SK-N-SH (cell line): ENCODE data around the gene HDAC2. TPM values are rescaled to one million over a fixed set of nuclear protein-coding genes. Genes with fewer than 3 reads are reported as not detected.
"Not testable (repeated sequence)": the region's sequence is repeated elsewhere in the genome, so short reads cannot be mapped to it uniquely, and the experiment has no call there.

ENCODE experiments used
- CTCF ChIA-PET: fragments of 300-600, 350-600 bp; formaldehyde crosslinking; extraction: SDS; loops from one replicate; lab custom pipeline; 2021; lab: Yijun Ruan, JAX
- POLR2A ChIA-PET: fragments of 350-600 bp; sonication (Branson Sonifier 250); formaldehyde crosslinking; extraction: SDS; loops from one replicate; lab custom pipeline; 2020; ENCODE audit warnings: antibody characterized with exemption, inconsistent platforms; lab: Yijun Ruan, JAX
- DNase-seq: peaks from one replicate; pipeline ENCODE4 v3.0.0; 2012
- H2AFZ ChIP-seq: fragments of 200-600 bp; sonication (generic); 2 replicates; pipeline ENCODE4 v1.8.1; 2016; ENCODE audit warnings: antibody characterized with exemption, mild to moderate bottlenecking, low read depth
- H3F3A ChIP-seq: fragments of 200-600 bp; sonication (generic); replicated peaks from 2 replicates; pipeline ENCODE3; 2016; ENCODE audit warnings: antibody characterized with exemption, mild to moderate bottlenecking; ENCODE audit not compliant: insufficient read depth
- H3K27ac ChIP-seq, 2 experiments: fragments of 200-500 bp in 1 of 2; fragments of 200-600 bp in 1 of 2; sonication (Bioruptor generic) in 1 of 2; sonication (generic), shearing (Covaris generic) in 1 of 2; 2 replicates each; pipeline versions ENCODE4 v1.5.1 to v1.6.1; 2014 to 2016; ENCODE audit warnings: low read depth in 2 of 2, inconsistent platforms in 1 of 2, low read length in 1 of 2, mild to moderate bottlenecking in 1 of 2, mixed read lengths in 1 of 2
- H3K27me3 ChIP-seq: fragments of 200-600 bp; sonication (generic), shearing (Covaris generic); 2 replicates; pipeline ENCODE4 v1.6.1; 2016; ENCODE audit warnings: mixed run types; ENCODE audit not compliant: insufficient read depth
- H3K36me3 ChIP-seq, 2 experiments: fragments of 200-500 bp in 1 of 2; fragments of 200-600 bp in 1 of 2; sonication (Bioruptor generic) in 1 of 2; sonication (generic) in 1 of 2; replicated peaks in 1 of 2; 2 replicates each; pipeline versions ENCODE3 to v1.5.1; 2014 to 2016; ENCODE audit warnings: low read length in 1 of 2, mild to moderate bottlenecking in 1 of 2; ENCODE audit not compliant: insufficient read depth in 2 of 2, control insufficient read depth in 1 of 2
- H3K4me1 ChIP-seq, 2 experiments: fragments of 200-500 bp in 1 of 2; fragments of 200-600 bp in 1 of 2; sonication (Bioruptor generic) in 1 of 2; sonication (generic), shearing (Covaris generic) in 1 of 2; 2 replicates each; pipeline versions ENCODE4 v1.5.1 to v1.6.1; 2014 to 2016; ENCODE audit warnings: low read depth in 1 of 2, low read length in 1 of 2, mixed run types in 1 of 2; ENCODE audit not compliant: insufficient read depth in 2 of 2, control insufficient read depth in 1 of 2
- H3K4me2 ChIP-seq: fragments of 200-600 bp; sonication (generic), shearing (Covaris generic); 2 replicates; pipeline ENCODE4 v1.6.1; 2017; ENCODE audit warnings: mixed run types
- H3K4me3 ChIP-seq, 2 experiments: fragments of 200-500 bp in 1 of 2; fragments of 200-600 bp in 1 of 2; sonication (Bioruptor generic) in 1 of 2; sonication (generic), shearing (Covaris generic) in 1 of 2; 2 replicates each; pipeline versions ENCODE4 v1.5.1 to v1.8.1; 2014 to 2016; ENCODE audit warnings: low read depth in 2 of 2, inconsistent platforms in 1 of 2, low read length in 1 of 2, mild to moderate bottlenecking in 1 of 2, mixed read lengths in 1 of 2, moderate library complexity in 1 of 2
- H3K79me2 ChIP-seq: fragments of 200-600 bp; sonication (generic); 2 replicates; pipeline ENCODE4 v1.8.1; 2017; ENCODE audit warnings: mild to moderate bottlenecking; ENCODE audit not compliant: insufficient read depth
- H3K9ac ChIP-seq: fragments of 200-600 bp; sonication (generic); 2 replicates; pipeline ENCODE4 v1.6.1; 2017; ENCODE audit warnings: mixed run types
- H3K9me2 ChIP-seq: fragments of 200-600 bp; sonication (generic); 2 replicates; pipeline ENCODE4 v1.6.1; 2017; ENCODE audit warnings: mixed run types
- H3K9me3 ChIP-seq: fragments of 200-600 bp; sonication (generic); 2 replicates; pipeline ENCODE4 v1.6.1; 2017; ENCODE audit warnings: mixed run types, mild to moderate bottlenecking, moderate library complexity
- H4K20me1 ChIP-seq: fragments of 200-600 bp; sonication (generic); 2 replicates; pipeline ENCODE4 v1.6.1; 2017; ENCODE audit warnings: mild to moderate bottlenecking, mixed run types; ENCODE audit not compliant: insufficient read depth
- ELF1 ChIP-seq: IDR thresholded peaks from 2 replicates; pipeline ENCODE4 v1.4.0; 2012
- FOSL2 ChIP-seq: IDR thresholded peaks from 2 replicates; pipeline ENCODE4 v1.4.0; 2012; ENCODE audit warnings: low read depth, mild to moderate bottlenecking, moderate library complexity, borderline replicate concordance
- FOXJ3 ChIP-seq: sonication (generic); formaldehyde crosslinking; IDR thresholded peaks from 2 replicates; pipeline ENCODE4 v1.5.1; 2020; ENCODE audit warnings: mild to moderate bottlenecking, missing genetic modification reagents
- GABPA ChIP-seq: IDR thresholded peaks from 2 replicates; pipeline ENCODE4 v1.4.0; 2012; ENCODE audit warnings: low read depth, mild to moderate bottlenecking
- GATA2 ChIP-seq: sonication (generic); formaldehyde crosslinking; IDR thresholded peaks from 2 replicates; pipeline ENCODE4 v1.5.0; 2020; ENCODE audit warnings: mild to moderate bottlenecking, missing genetic modification reagents
- JUND ChIP-seq: IDR thresholded peaks from 2 replicates; pipeline ENCODE4 v1.4.0; 2012
- MEF2A ChIP-seq: IDR thresholded peaks from 2 replicates; pipeline ENCODE4 v1.4.0; 2012; ENCODE audit warnings: low read depth, borderline replicate concordance
- NFIC ChIP-seq: IDR thresholded peaks from 2 replicates; pipeline ENCODE4 v1.4.0; 2012; ENCODE audit warnings: borderline replicate concordance
- POLR2AphosphoS5 ChIP-seq: IDR thresholded peaks from 2 replicates; pipeline ENCODE4 v1.6.1; 2012; ENCODE audit warnings: low read depth, low read length
- RXRA ChIP-seq: IDR thresholded peaks from 2 replicates; pipeline ENCODE4 v1.4.0; 2012; ENCODE audit warnings: low read depth, mild to moderate bottlenecking, borderline replicate concordance
- TCF12 ChIP-seq: IDR thresholded peaks from 2 replicates; pipeline ENCODE4 v1.4.0; 2012
- TEAD4 ChIP-seq: IDR thresholded peaks from 2 replicates; pipeline ENCODE4 v1.4.0; 2012; ENCODE audit warnings: mild to moderate bottlenecking, borderline replicate concordance; ENCODE audit not compliant: insufficient read depth
- WGBS: methylation state at CpG from one replicate; pipeline ENCODE4 v1.1.6; 2017; ENCODE audit warnings: low lambda C conversion rate; 5-methylcytosine and 5-hydroxymethylcytosine counted together
- polyA plus RNA-seq, 3 experiments: library from polyadenylated mRNA; depleted of rRNA; stranded (reverse); fragments of >200 nt; gene quantifications; 2 replicates each; pipeline ENCODE4 v1.2.3, GENCODE V29; 2012
- TF ChIP-seq, protein P1 (sequence below): fragments of 200-600 bp; sonication (generic); IDR thresholded peaks from 2 replicates; pipeline ENCODE4 v1.6.1; 2017; ENCODE audit warnings: antibody characterized with exemption, mild to moderate bottlenecking, moderate library complexity
- TF ChIP-seq, protein P2 (sequence below): IDR thresholded peaks from 2 replicates; pipeline ENCODE4 v1.4.0; 2012; ENCODE audit warnings: low read depth, borderline replicate concordance
- TF ChIP-seq, protein P3 (sequence below): IDR thresholded peaks from 2 replicates; pipeline ENCODE4 v1.4.0; 2012; ENCODE audit warnings: low read depth

HDAC2 gene
- polyA plus RNA-seq, 1 of the 3 experiments (the other 2 are of a cell fraction), result 90.4 TPM

DNA sequence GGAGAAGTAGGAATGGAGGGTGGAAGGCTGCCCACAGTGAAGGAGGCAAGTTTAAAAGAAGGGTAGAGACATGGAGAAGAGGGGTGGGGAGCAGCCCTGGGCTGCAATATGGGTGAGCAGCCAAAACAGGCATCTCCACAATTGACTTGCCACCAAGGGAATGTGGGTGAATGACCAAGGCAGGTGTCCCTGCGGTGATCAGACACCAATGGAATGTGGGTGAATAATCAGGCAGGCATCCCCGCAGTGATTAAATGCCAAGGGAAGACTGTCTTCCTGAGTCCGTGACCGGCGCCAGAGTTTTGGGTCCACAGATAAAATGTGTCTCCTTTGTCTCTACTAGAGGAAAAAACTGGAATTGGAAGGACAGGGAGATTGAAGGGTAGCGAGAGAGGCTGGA, 46.2 kb upstream of the HDAC2 start:
- POLR2A ChIA-PET, H3K36me3 ChIP-seq, H3K4me1 ChIP-seq, DNase-seq, H3K9me2 ChIP-seq, H3K4me2 ChIP-seq, H3F3A ChIP-seq, H3K27ac ChIP-seq, H3K9me3 ChIP-seq, H4K20me1 ChIP-seq, H3K27me3 ChIP-seq, H3K4me3 ChIP-seq, H2AFZ ChIP-seq, CTCF ChIA-PET, H3K9ac ChIP-seq, H3K79me2 ChIP-seq: not testable (repeated sequence)
- TF ChIP-seq NFIC (0 out of 2 replicates have a peak, but pooled peaks have one; percentile 9), TEAD4 (0 out of 2 replicates have a peak, but pooled peaks have one; percentile 53), TCF12 (peak; percentile 30; the same call in 1 of the 2 replicates), JUND (peak; percentile 34; the same call in 1 of the 2 replicates), FOSL2 (peak; percentile 35; the same call in 1 of the 2 replicates)
- WGBS, result 64% methylated on average over 6 of the region's 6 CpGs

DNA sequence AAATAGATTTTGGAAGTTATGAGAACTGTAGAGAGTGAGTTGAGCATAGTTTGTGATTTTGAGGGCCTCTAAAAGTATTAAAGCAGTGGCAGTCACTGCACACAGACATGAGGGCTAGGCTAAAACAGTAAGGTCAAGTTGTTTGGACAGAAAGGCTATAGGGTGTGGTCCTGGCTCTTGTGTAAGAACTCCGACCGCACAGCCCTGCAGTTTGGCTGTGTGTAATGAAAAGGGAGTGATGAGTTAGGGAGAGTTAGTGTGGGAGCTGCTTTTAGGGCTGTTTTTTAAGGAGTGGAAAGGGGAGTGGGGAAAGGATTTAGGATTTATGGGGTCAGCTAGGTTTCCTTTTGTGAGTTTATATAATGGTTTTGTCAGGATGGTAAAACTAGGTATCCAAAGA, 43.2 kb upstream of the HDAC2 start:
- CTCF ChIA-PET, result interaction anchor here (1.2 kb wide), 1 partner anchor 11 kb away, joined by 3 read pairs; no protein-coding TSS in a partner anchor
- H3K4me1 ChIP-seq, H3K4me3 ChIP-seq, H3K36me3 ChIP-seq, H3K27ac ChIP-seq, H4K20me1 ChIP-seq, H3K9me2 ChIP-seq, H3K27me3 ChIP-seq, DNase-seq, POLR2A ChIA-PET, H3F3A ChIP-seq, H3K79me2 ChIP-seq, H3K9me3 ChIP-seq, H3K4me2 ChIP-seq, H2AFZ ChIP-seq, H3K9ac ChIP-seq: not testable (repeated sequence)
- 100% methylated on average over 2 of the region's 2 CpGs for WGBS

DNA sequence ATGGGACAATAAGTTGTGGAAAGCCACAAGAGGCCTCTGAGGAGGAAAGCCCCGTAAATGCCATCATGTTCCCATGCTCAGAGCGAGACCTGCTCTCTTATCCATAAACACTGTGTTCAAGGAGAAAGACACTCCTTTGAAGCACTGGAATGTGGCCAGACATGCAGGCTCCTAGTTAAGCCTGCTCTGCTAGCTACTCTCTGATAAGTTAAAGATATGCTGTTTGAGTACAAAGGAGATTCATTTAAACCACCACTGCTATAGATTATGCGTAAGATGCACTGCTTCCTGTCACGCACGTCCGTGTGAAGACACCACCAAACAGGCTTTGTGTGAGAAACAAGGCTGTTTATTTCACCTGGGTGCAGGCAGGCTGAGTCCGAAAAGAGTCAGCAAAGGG, 40.5 kb upstream of the HDAC2 start:
- H3K4me3 ChIP-seq, H3K9ac ChIP-seq, CTCF ChIA-PET, DNase-seq, H3K9me2 ChIP-seq, H3K9me3 ChIP-seq, H3K79me2 ChIP-seq, H2AFZ ChIP-seq, POLR2A ChIA-PET, H3K27me3 ChIP-seq, H3K4me1 ChIP-seq, H4K20me1 ChIP-seq, H3F3A ChIP-seq, H3K4me2 ChIP-seq, H3K36me3 ChIP-seq, H3K27ac ChIP-seq: not testable (repeated sequence)
- 84% methylated on average over 7 of the region's 7 CpGs for WGBS

DNA sequence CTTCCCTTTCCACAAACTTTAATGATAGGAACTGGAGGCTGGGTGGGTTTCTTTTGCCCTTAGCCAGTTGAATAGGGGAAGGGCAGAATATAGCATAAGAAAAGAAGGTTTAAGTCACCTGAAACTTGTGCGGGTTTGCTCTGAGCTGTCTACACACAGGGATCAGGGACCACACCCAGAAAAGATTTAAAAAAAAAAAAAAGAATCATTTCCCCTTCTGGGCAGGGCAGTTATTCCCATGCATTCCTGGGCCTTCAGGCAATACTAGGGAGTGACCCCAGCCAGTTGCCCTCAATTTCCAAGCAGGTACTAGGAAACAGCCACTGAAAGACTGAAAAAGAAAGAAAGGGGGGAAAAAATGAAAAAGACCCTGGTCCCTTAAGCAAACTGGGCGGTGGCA, 39.6 kb upstream of the HDAC2 start:
- TF ChIP-seq RXRA (no peak), GABPA (no peak), NFIC (no peak), FOSL2 (no peak), GATA2 (CRISPR knock-in tag) (no peak), MEF2A (no peak), FOXJ3 (CRISPR knock-in tag) (no peak), ELF1 (no peak), POLR2AphosphoS5 (no peak)
- TF ChIP-seq, protein P1, sequence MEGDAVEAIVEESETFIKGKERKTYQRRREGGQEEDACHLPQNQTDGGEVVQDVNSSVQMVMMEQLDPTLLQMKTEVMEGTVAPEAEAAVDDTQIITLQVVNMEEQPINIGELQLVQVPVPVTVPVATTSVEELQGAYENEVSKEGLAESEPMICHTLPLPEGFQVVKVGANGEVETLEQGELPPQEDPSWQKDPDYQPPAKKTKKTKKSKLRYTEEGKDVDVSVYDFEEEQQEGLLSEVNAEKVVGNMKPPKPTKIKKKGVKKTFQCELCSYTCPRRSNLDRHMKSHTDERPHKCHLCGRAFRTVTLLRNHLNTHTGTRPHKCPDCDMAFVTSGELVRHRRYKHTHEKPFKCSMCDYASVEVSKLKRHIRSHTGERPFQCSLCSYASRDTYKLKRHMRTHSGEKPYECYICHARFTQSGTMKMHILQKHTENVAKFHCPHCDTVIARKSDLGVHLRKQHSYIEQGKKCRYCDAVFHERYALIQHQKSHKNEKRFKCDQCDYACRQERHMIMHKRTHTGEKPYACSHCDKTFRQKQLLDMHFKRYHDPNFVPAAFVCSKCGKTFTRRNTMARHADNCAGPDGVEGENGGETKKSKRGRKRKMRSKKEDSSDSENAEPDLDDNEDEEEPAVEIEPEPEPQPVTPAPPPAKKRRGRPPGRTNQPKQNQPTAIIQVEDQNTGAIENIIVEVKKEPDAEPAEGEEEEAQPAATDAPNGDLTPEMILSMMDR, result no peak
- TF ChIP-seq, protein P2, sequence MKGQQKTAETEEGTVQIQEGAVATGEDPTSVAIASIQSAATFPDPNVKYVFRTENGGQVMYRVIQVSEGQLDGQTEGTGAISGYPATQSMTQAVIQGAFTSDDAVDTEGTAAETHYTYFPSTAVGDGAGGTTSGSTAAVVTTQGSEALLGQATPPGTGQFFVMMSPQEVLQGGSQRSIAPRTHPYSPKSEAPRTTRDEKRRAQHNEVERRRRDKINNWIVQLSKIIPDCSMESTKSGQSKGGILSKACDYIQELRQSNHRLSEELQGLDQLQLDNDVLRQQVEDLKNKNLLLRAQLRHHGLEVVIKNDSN, result no peak
- TF ChIP-seq, protein P3, sequence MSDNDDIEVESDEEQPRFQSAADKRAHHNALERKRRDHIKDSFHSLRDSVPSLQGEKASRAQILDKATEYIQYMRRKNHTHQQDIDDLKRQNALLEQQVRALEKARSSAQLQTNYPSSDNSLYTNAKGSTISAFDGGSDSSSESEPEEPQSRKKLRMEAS, result no peak
- Histone ChIP-seq H3K4me1 (no peaks in the 10 kb centered on the region), H3K27me3 (no peaks in the 10 kb centered on the region), H3K36me3 (no peaks in the 10 kb centered on the region), H3F3A (no peaks in the 10 kb centered on the region), H3K79me2 (no peaks in the 10 kb centered on the region), H2AFZ (no peak overlapping the region), H3K27ac (no peak overlapping the region), H3K9ac (no peak overlapping the region), H3K4me2 (no peak overlapping the region), H3K9me2 (no peaks in the 10 kb centered on the region), H3K4me3 (no peak overlapping the region), H4K20me1 (no peaks in the 10 kb centered on the region), H3K9me3 (no peaks in the 10 kb centered on the region)
- CTCF ChIA-PET, result no interaction called here
- POLR2A ChIA-PET, result no interaction called here
- WGBS, result 74% methylated on average over 2 of the region's 2 CpGs
- DNase-seq, result no peak
